ENCODE results near the gene SPRTN. TPM values are rescaled to one million over a fixed set of nuclear protein-coding genes. Genes with fewer than 3 reads are reported as not detected.

SPRTN gene
- total and polyA plus RNA-seq, 2 of the 4 experiments (the other 2 are of a cell fraction) = 6.5 to 17.4 TPM

GRCh38 chr1:231395998-231396390, 57.9 kb downstream of the SPRTN start:
- no peak overlapping the region for H4K91ac ChIP-seq (ENCODE audit: insufficient read depth, low read depth, low read length)
- H4K20me1 ChIP-seq (ENCODE audit: insufficient read depth, low read length) = peaks cover 45% of the 10 kb centered on the region
- ChIA-PET CTCF (interaction anchor here (0.6 to 0.7 kb wide), 2 partner anchors 37 to 754 kb away, joined by 3 read pairs; no protein-coding TSS in a partner anchor), POLR2A (ENCODE audit: unreplicated experiment) (interaction anchor here (0.6 kb wide), 1 partner anchor 21 kb away, joined by 3 read pairs; no protein-coding TSS in a partner anchor)
- no peak overlapping the region for H3K9ac ChIP-seq (ENCODE audit: low read depth, low read length)
- H3K27ac ChIP-seq (ENCODE audit: insufficient read depth, low read length) = no peak overlapping the region; the same call in 1 of the 2 replicates
- H2BK15ac ChIP-seq (ENCODE audit: low read depth, low read length) = no peak overlapping the region
- H4K8ac ChIP-seq (ENCODE audit: low read depth in 2 of 2, low read length in 2 of 2) = no peak overlapping the region
- no TSS peak for BruUV-seq (replicated peaks)
- ATAC-seq (ENCODE audit: low read depth) (no peak), DNase-seq (no peak)
- 0 out of 2 replicates have a peak overlapping the region, but pooled peaks have one; percentile 61 for H3K4ac ChIP-seq (ENCODE audit: low read depth, low read length)
- dilution Hi-C loops (cut with HindIII; ENCODE audit: low sequenced_read_pairs, unreplicated experiment) (no loop called here), in situ Hi-C loops (cut with MboI; ENCODE audit: low sequenced_read_pairs) (no loop called here), intact Hi-C loops (cut with micrococcal nuclease) (loop anchor here (2.0 kb wide), 1 partner anchor 25 kb away; no protein-coding TSS in a partner anchor)
- H3K79me1 ChIP-seq (ENCODE audit: low read depth in 1 of 2, low read length in 2 of 2) = peaks cover 25 to 66% of the 10 kb centered on the region in 2 experiments
- no peak overlapping the region for H3K56ac ChIP-seq (ENCODE audit: extremely low read depth, insufficient read depth, low read length)
- H3K36me3 ChIP-seq (ENCODE audit: control insufficient read depth, insufficient read depth, low read length) = no peaks in the 10 kb centered on the region
- H2BK20ac ChIP-seq (ENCODE audit: low read depth, low read length) = no peak overlapping the region
- peak overlapping the region; percentile 32; the same call in 1 of the 2 replicates for H2BK120ac ChIP-seq (ENCODE audit: low read depth, low read length)
- peaks cover 6% of the 10 kb centered on the region for H3K9me1 ChIP-seq (ENCODE audit: insufficient read depth, low read length)
- no peak overlapping the region for H2AK9ac ChIP-seq (replicated peaks; ENCODE audit: low read depth, low read length, poor library complexity)
- no peak overlapping the region for H3K4me3 ChIP-seq (ENCODE audit: insufficient read depth, low read depth, low read length)
- no peak overlapping the region for H2AK5ac ChIP-seq (ENCODE audit: low read depth, low read length)
- H3K4me1 ChIP-seq (ENCODE audit: control insufficient read depth, insufficient read depth, low read length) = peaks cover 8% of the 10 kb centered on the region
- H4K5ac ChIP-seq (ENCODE audit: low read depth, low read length) = no peak overlapping the region
- no peak overlapping the region for H3K18ac ChIP-seq (ENCODE audit: low read depth, low read length)
- H3K4me2 ChIP-seq (ENCODE audit: low read depth, low read length) = no peak overlapping the region
- WGBS, 2 experiments (ENCODE audit: extremely low coverage in 2 of 2, insufficient read length in 1 of 2) = 100% methylated on average over 1 of the region's 4 CpGs; no CpG with 5 or more reads in 1 of the 2 experiments
- H2AFZ ChIP-seq (replicated peaks; ENCODE audit: low read length, poor library complexity) = no peak overlapping the region
- H3K27me3 ChIP-seq (ENCODE audit: control insufficient read depth, insufficient read depth, low read length) = no peaks in the 10 kb centered on the region
- TF ChIP-seq POLR2A (IDR thresholded peaks at IDR 0.05; ENCODE audit: low read depth, low read length) = no peak
- no peak for TF ChIP-seq USF2 (IDR thresholded peaks at IDR 0.05; ENCODE audit: low read depth, low read length)
- no peak for TF ChIP-seq MAZ (IDR thresholded peaks at IDR 0.05; ENCODE audit: borderline replicate concordance, low read depth, low read length)
- no peak for TF ChIP-seq CEBPB (IDR thresholded peaks at IDR 0.05; ENCODE audit: low read depth, low read length)
- no peaks in the 10 kb centered on the region for H3K9me3 ChIP-seq (ENCODE audit: control insufficient read depth, insufficient read depth, low read length)
- H3K23ac ChIP-seq (ENCODE audit: low read depth, low read length) = no peak overlapping the region
- no peak overlapping the region for H2BK5ac ChIP-seq (ENCODE audit: low read depth, low read length, poor library complexity, severe bottlenecking)
- H3K14ac ChIP-seq (replicated peaks; ENCODE audit: low read depth, low read length) = no peak overlapping the region
